K562 (cell line): ENCODE measurements around the gene ZNF71. TPM values are rescaled to one million over a fixed set of nuclear protein-coding genes. Genes with fewer than 3 reads are reported as not detected.
A peak's percentile ranks its signal among the peaks of the same experiment; 100 is the strongest.

ENCODE experiments used
- ATAC-seq: fragments of 200-7000 bp; cut with Tn5 transposase; 3 replicates; pipeline ENCODE4 v1.9.1; 2020; ENCODE audit warnings: moderate library complexity
- BruUV-seq: library from RNA; stranded (reverse); fragments of 400-500 nt; replicated peaks from 2 replicates; lab custom pipeline; 2021; lab: Mats Ljungman, UMichigan
- CTCF ChIA-PET: fragments of 300-600 bp; formaldehyde crosslinking; extraction: SDS; loops from one replicate; lab custom pipeline; 2021; ENCODE audit warnings: low intra/inter-chr PET ratio; lab: Yijun Ruan, JAX
- POLR2A ChIA-PET: fragments of 300-600, 350-650 bp; sonication (Branson Sonifier 250); formaldehyde crosslinking; extraction: SDS; loops from one replicate; lab custom pipeline; 2021; ENCODE audit warnings: antibody characterized with exemption, inconsistent platforms; lab: Yijun Ruan, JAX
- DNase-seq, 4 experiments: peaks; one replicate each; pipeline versions ENCODE4 v3.0.0 to v3.0.0-alpha.2; 2011 to 2018; ENCODE audit warnings: low spot score in 3 of 4, mixed read lengths in 3 of 4; ENCODE audit errors: extremely low read depth in 1 of 4
- FAIRE-seq: peaks from 2 replicates; lab custom pipeline; 2011; peaks lifted over from hg19 to GRCh38; lab: Jason Lieb, UNC
- H2AFZ ChIP-seq: 2 replicates; pipeline ENCODE4 v1.6.0; 2011; ENCODE audit warnings: low read depth, low read length, control low read depth, inconsistent platforms
- H3K27ac ChIP-seq: fragments of 200-600 bp; 3 replicates; pipeline ENCODE4 v1.8.0; 2011; ENCODE audit warnings: low read depth, mild to moderate bottlenecking, control low read depth, inconsistent platforms, low read length, moderate library complexity, mixed read lengths; ENCODE audit errors: extremely low read depth
- H3K27me3 ChIP-seq, 2 experiments: fragments of 300-600 bp in 1 of 2; 2 replicates in 1 of 2; 3 replicates in 1 of 2; pipeline versions ENCODE4 v1.6.0 to v1.8.0; 2011; ENCODE audit warnings: inconsistent platforms in 2 of 2, low read length in 2 of 2, mild to moderate bottlenecking in 1 of 2, mixed read lengths in 1 of 2, moderate library complexity in 1 of 2; ENCODE audit not compliant: control insufficient read depth in 2 of 2, insufficient read depth in 2 of 2
- H3K36me3 ChIP-seq: fragments of 300-600 bp; 3 replicates; pipeline ENCODE4 v1.8.0; 2011; ENCODE audit warnings: mild to moderate bottlenecking, low read length, inconsistent platforms; ENCODE audit not compliant: control insufficient read depth, insufficient read depth
- H3K4me1 ChIP-seq, 2 experiments: fragments of 200-600 bp in 1 of 2; replicated peaks in 1 of 2; 2 replicates in 1 of 2; 3 replicates in 1 of 2; pipeline versions ENCODE4 v1.5.1 to v1.8.0; 2011; ENCODE audit warnings: inconsistent platforms in 2 of 2, low read length in 2 of 2, mild to moderate bottlenecking in 1 of 2, mixed read lengths in 1 of 2, moderate library complexity in 1 of 2; ENCODE audit not compliant: control insufficient read depth in 2 of 2, insufficient read depth in 2 of 2
- H3K4me2 ChIP-seq: 2 replicates; pipeline ENCODE4 v1.6.1; 2011; ENCODE audit warnings: low read length, control low read depth, inconsistent platforms, mixed read lengths; ENCODE audit not compliant: insufficient read depth
- H3K4me3 ChIP-seq: fragments of 200-600 bp; sonication (generic), shearing (Covaris generic); 2 replicates; pipeline ENCODE4 v1.5.1; 2016; ENCODE audit warnings: control low read depth, inconsistent platforms
- H3K79me2 ChIP-seq: fragments of 200-600 bp; 3 replicates; pipeline ENCODE4 v1.8.0; 2011; ENCODE audit warnings: low read length, inconsistent platforms; ENCODE audit not compliant: control insufficient read depth, insufficient read depth
- H3K9ac ChIP-seq, 2 experiments: 2 replicates each; pipeline versions ENCODE4 v1.6.0 to v1.6.1; 2011; ENCODE audit warnings: low read depth in 2 of 2, low read length in 2 of 2, control low read depth in 1 of 2, inconsistent platforms in 1 of 2, mild to moderate bottlenecking in 1 of 2, mixed read lengths in 1 of 2; ENCODE audit not compliant: insufficient read depth in 1 of 2
- H3K9me1 ChIP-seq: one replicate; pipeline ENCODE4 v1.6.0; 2011; ENCODE audit warnings: inconsistent platforms, mild to moderate bottlenecking, low read length, moderate library complexity; ENCODE audit not compliant: control insufficient read depth, insufficient read depth
- H3K9me3 ChIP-seq: replicated peaks from 2 replicates; pipeline ENCODE4 v1.5.1; 2011; ENCODE audit warnings: low read depth, low read length, inconsistent platforms; ENCODE audit not compliant: control insufficient read depth, insufficient read depth
- H4K20me1 ChIP-seq: replicated peaks from 2 replicates; pipeline ENCODE4 v1.6.1; 2011; ENCODE audit warnings: low read length, inconsistent platforms, mixed read lengths; ENCODE audit not compliant: control insufficient read depth, insufficient read depth
- CREB1 ChIP-seq, 2 experiments: sonication (generic) in 1 of 2; formaldehyde crosslinking in 1 of 2; IDR thresholded peaks; 2 replicates each; pipeline versions ENCODE4 v1.6.1 to v1.8.0; 2012 to 2022; ENCODE audit warnings: inconsistent platforms in 1 of 2, mild to moderate bottlenecking in 1 of 2, missing genetic modification reagents in 1 of 2, moderate library complexity in 1 of 2
- ETV6 ChIP-seq, 3 experiments: fragments of 150-350 bp in 1 of 3; sonication (generic) in 1 of 3; formaldehyde crosslinking in 1 of 3; IDR thresholded peaks; 2 replicates each; pipeline versions ENCODE4 v1.6.1 to v1.8.0; 2014 to 2022; ENCODE audit warnings: borderline replicate concordance in 2 of 3, low read depth in 2 of 3, antibody characterized with exemption in 1 of 3, low read length in 1 of 3, mild to moderate bottlenecking in 1 of 3, missing genetic modification reagents in 1 of 3
- HLTF ChIP-seq: fragments of 450-650 bp; IDR thresholded peaks from 2 replicates; pipeline ENCODE4 v1.6.1; 2016
- HMGN3 ChIP-seq: IDR thresholded peaks from 2 replicates; pipeline ENCODE4 v1.6.1; 2011; ENCODE audit warnings: borderline replicate concordance, low read depth, mild to moderate bottlenecking, mixed read lengths, low read length; ENCODE audit not compliant: insufficient read length; ENCODE audit errors: extremely low read depth
- MECOM ChIP-seq: fragments of 250-450 bp; sonication (Bioruptor Pico); IDR thresholded peaks from 2 replicates; pipeline ENCODE4 v1.8.0; 2022; ENCODE audit warnings: inconsistent platforms
- MEIS2 ChIP-seq: fragments of 450-650 bp; IDR thresholded peaks from 2 replicates; pipeline ENCODE4 v1.6.1; 2014; ENCODE audit warnings: mild to moderate bottlenecking; ENCODE audit not compliant: partially characterized antibody
- MTA1 ChIP-seq: fragments of 450-650 bp; IDR thresholded peaks from 2 replicates; pipeline ENCODE4 v1.6.1; 2017; ENCODE audit warnings: borderline replicate concordance
- STAG1 ChIP-seq: sonication (generic); formaldehyde crosslinking; IDR thresholded peaks from 2 replicates; pipeline ENCODE4 v1.5.0; 2020; ENCODE audit warnings: missing genetic modification reagents, borderline replicate concordance
- WHSC1 ChIP-seq: IDR thresholded peaks from one replicate; pipeline ENCODE4 v1.6.1; 2012; ENCODE audit warnings: low read length, control low read depth, inconsistent platforms
- ZFP36 ChIP-seq: fragments of 150-350 bp; IDR thresholded peaks from 2 replicates; pipeline ENCODE4 v1.6.1; 2018; ENCODE audit warnings: low read length, low read depth; ENCODE audit not compliant: partially characterized antibody
- ZKSCAN1 ChIP-seq: fragments of 150-350 bp; IDR thresholded peaks from 2 replicates; pipeline ENCODE4 v1.6.1; 2016; ENCODE audit warnings: low read depth, low read length
- WGBS: fragments of 100-300 bp; shearing (Covaris generic); methylation state at CpG from one replicate; pipeline ENCODE4 v1.1.6; 2016; ENCODE audit warnings: low coverage, mixed read lengths; ENCODE audit not compliant: insufficient coverage; ENCODE audit errors: missing lambda C conversion rate; 5-methylcytosine and 5-hydroxymethylcytosine counted together
- in situ Hi-C: fragments of 300-500 bp; cut with MboI; formaldehyde crosslinking; loops from 4 replicates; pipeline ENCODE4 v1.15.0; 2018; ENCODE audit warnings: inconsistent platforms, mixed read lengths
- intact Hi-C: fragments of 100-400 bp; cut with micrococcal nuclease; formaldehyde crosslinking; loops from 2 replicates; pipeline ENCODE4 v1.14.2; 2022
- polyA plus RNA-seq, 8 experiments: library from polyadenylated mRNA; depleted of rRNA in 4 of 8; stranded (reverse) in 5 of 8; unstranded in 3 of 8; fragments of >200 nt; fragmentation: Nextera tagmentation in 2 of 8; fragmentation: Illumina TruSeq in 1 of 8; extraction: Ambion mirVana in 2 of 8; extraction: Trizol in 1 of 8; gene quantifications; 2 replicates each; pipeline versions ENCODE4 v1.2.1 to v1.2.3, GENCODE V29; 2011 to 2014; ENCODE audit warnings: inconsistent platforms in 1 of 8, missing spikeins in 1 of 8
- total RNA-seq, 7 experiments: library from RNA; depleted of rRNA in 6 of 7; stranded (reverse); fragments of >200 nt in 6 of 7; fragmentation: Illumina TruSeq in 2 of 7; extraction: Trizol in 2 of 7; gene quantifications; 2 replicates each; pipeline versions ENCODE4 v1.2.1 to v1.2.3, GENCODE V29; 2011 to 2021; ENCODE audit warnings: low replicate concordance in 1 of 7
- TF ChIP-seq, protein P1 (sequence below), 3 experiments: fragments of 200-800 bp in 1 of 3; fragments of 250-450 bp in 1 of 3; fragments of 450-650 bp in 1 of 3; sonication (Bioruptor Pico) in 1 of 3; sonication (Bioruptor generic) in 1 of 3; formaldehyde crosslinking in 1 of 3; IDR thresholded peaks; 2 replicates each; pipeline versions ENCODE4 v1.6.1 to v1.8.0; 2016 to 2022; ENCODE audit warnings: mild to moderate bottlenecking in 2 of 3, missing genetic modification characterization in 2 of 3, missing compliant biosample characterization in 1 of 3, moderate library complexity in 1 of 3
- TF ChIP-seq, protein P2 (sequence below): fragments of 450-650 bp; formaldehyde crosslinking; IDR thresholded peaks from 2 replicates; pipeline ENCODE4 v1.4.0; 2022; ENCODE audit warnings: missing genetic modification characterization

The ZNF71 gene
- total and polyA plus RNA-seq, 9 of the 15 experiments (the other 6 are each of a cell fraction or from before 2014, with no cell fraction given), result 0.04 to 0.13 (median 0.06) TPM; not detected in 4

DNA sequence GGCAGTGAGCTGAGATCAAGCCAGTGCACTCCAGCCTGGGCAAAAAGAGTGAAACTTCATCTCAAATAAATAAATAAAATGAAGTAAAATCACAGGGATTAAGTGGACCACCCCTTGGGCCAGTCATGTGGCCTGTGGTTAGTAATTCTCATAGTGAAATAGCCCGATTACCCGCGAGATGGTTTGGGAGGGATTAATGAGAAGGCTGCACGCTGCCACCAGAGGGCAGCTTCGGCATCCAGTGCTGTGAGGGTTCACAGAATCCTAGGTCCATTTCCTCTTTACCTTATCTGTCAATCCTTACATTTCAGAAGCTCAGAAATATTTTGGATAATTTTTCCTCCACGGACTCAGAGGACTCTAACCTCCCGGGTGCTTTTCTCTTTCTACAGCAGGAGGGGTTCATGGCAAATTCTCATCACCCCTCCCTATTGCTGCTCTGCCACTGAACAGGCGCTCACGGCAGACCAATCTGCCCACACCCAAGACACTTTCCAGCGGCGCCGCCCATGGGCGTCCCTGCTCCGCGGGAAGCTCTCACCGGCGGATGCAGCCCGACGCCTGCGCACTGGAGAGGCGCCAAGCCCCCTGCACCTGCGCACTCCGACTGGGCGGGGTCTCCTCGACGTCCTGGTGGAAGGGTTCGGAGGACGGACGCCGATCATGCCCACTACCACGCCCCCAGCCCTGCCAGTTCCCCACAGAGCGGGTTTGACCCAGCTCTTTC lies 65.4 kb downstream of the ZNF71 start (continued):
- TF ChIP-seq CREB1 (IDR thresholded peaks at IDR 0.05), result no peak
- no peak for TF ChIP-seq CREB1 (CRISPR knock-in tag; IDR thresholded peaks at IDR 0.05)
- no peak for TF ChIP-seq WHSC1
- TF ChIP-seq, protein P1, sequence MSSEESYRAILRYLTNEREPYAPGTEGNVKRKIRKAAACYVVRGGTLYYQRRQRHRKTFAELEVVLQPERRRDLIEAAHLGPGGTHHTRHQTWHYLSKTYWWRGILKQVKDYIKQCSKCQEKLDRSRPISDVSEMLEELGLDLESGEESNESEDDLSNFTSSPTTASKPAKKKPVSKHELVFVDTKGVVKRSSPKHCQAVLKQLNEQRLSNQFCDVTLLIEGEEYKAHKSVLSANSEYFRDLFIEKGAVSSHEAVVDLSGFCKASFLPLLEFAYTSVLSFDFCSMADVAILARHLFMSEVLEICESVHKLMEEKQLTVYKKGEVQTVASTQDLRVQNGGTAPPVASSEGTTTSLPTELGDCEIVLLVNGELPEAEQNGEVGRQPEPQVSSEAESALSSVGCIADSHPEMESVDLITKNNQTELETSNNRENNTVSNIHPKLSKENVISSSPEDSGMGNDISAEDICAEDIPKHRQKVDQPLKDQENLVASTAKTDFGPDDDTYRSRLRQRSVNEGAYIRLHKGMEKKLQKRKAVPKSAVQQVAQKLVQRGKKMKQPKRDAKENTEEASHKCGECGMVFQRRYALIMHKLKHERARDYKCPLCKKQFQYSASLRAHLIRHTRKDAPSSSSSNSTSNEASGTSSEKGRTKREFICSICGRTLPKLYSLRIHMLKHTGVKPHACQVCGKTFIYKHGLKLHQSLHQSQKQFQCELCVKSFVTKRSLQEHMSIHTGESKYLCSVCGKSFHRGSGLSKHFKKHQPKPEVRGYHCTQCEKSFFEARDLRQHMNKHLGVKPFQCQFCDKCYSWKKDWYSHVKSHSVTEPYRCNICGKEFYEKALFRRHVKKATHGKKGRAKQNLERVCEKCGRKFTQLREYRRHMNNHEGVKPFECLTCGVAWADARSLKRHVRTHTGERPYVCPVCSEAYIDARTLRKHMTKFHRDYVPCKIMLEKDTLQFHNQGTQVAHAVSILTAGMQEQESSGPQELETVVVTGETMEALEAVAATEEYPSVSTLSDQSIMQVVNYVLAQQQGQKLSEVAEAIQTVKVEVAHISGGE (CRISPR knock-in tag; IDR thresholded peaks at IDR 0.05), result no peak
- TF ChIP-seq HLTF, result no peak
- TF ChIP-seq, all 486 proteins: peak for 3

DNA sequence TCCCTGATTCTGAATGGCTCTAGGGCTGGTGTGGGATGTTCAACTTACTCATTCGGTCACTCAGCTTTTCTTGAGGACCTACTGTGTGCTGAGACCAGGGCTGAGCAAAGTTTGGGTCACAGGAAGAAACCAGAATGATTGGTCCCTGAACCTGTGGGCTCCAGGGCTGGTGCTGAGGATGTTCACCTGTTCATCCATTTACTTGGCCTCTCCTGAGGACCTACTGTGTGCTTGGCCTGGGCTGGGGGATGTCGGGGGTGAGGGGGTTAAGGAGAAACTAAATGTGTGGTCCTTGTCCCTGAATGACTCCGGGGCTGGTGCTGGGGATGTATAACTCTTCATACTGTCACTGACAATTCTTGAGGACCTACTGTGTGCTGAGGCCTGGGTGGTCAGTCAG lies 66.1 kb downstream of the ZNF71 start:
- ChIA-PET POLR2A (no interaction called here), CTCF (no interaction called here)
- TF ChIP-seq MEIS2, result no peak
- no peak for TF ChIP-seq MTA1
- TF ChIP-seq ETV6 (IDR thresholded peaks at IDR 0.05; ENCODE audit: borderline replicate concordance in 1 of 2, low read depth in 2 of 2, low read length in 1 of 2), result no peak
- TF ChIP-seq ETV6 (CRISPR knock-in tag; IDR thresholded peaks at IDR 0.05; ENCODE audit: borderline replicate concordance), result no peak
- TF ChIP-seq ZKSCAN1, result peak; percentile 77
- no peak for TF ChIP-seq MECOM
- TF ChIP-seq, protein P2, sequence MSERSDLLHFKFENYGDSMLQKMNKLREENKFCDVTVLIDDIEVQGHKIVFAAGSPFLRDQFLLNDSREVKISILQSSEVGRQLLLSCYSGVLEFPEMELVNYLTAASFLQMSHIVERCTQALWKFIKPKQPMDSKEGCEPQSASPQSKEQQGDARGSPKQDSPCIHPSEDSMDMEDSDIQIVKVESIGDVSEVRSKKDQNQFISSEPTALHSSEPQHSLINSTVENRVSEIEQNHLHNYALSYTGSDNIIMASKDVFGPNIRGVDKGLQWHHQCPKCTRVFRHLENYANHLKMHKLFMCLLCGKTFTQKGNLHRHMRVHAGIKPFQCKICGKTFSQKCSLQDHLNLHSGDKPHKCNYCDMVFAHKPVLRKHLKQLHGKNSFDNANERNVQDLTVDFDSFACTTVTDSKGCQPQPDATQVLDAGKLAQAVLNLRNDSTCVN, result no peak
- TF ChIP-seq HMGN3, result no peak
- no peak for TF ChIP-seq STAG1 (CRISPR knock-in tag)
- no peak for TF ChIP-seq ZFP36
- Histone ChIP-seq H4K20me1 (no peaks in the 10 kb centered on the region), H3K9me3 (no peaks in the 10 kb centered on the region), H2AFZ (no peak overlapping the region), H3K27me3 (no peaks in the 10 kb centered on the region), H3K4me3 (no peak overlapping the region), H3K36me3 (no peaks in the 10 kb centered on the region), H3K27ac (no peak overlapping the region), H3K9ac (no peak overlapping the region), H3K4me2 (no peak overlapping the region), H3K9me1 (no peaks in the 10 kb centered on the region), H3K4me1 (no peaks in the 10 kb centered on the region), H3K79me2 (no peaks in the 10 kb centered on the region)
- in situ Hi-C loops (no loop called here), intact Hi-C loops (no loop called here)
- no peak for DNase-seq
- 0% methylated on average over 3 of the region's 3 CpGs for WGBS
- ATAC-seq, result no peak
- no TSS peak for BruUV-seq
- no peak for FAIRE-seq
